Hepatocyte (in vitro differentiated cells): Measurements from ENCODE around the gene ATP5F1E. TPM values are rescaled to one million over a fixed set of nuclear protein-coding genes. Genes with fewer than 3 reads are reported as not detected.

Experiments
- DNase-seq: peaks from one replicate; pipeline ENCODE4 v3.0.0-alpha.2; 2016; ENCODE audit warnings: low spot score
- H2AFZ ChIP-seq: fragments of 200-600 bp; sonication (generic); 2 replicates; pipeline ENCODE4 v1.6.0; 2016; ENCODE audit warnings: antibody characterized with exemption, mild to moderate bottlenecking
- H3K27ac ChIP-seq: fragments of 200-600 bp; sonication (generic); 2 replicates; pipeline ENCODE4 v1.5.1; 2016; ENCODE audit warnings: mild to moderate bottlenecking
- H3K27me3 ChIP-seq: fragments of 200-600 bp; sonication (generic); 2 replicates; pipeline ENCODE4 v1.6.1; 2016
- H3K36me3 ChIP-seq: fragments of 200-600 bp; sonication (generic); replicated peaks from 2 replicates; pipeline ENCODE4 v1.5.1; 2016; ENCODE audit warnings: low read depth; ENCODE audit not compliant: insufficient read depth
- H3K4me1 ChIP-seq: fragments of 200-600 bp; sonication (generic); 2 replicates; pipeline ENCODE4 v1.5.1; 2016; ENCODE audit warnings: mild to moderate bottlenecking, moderate library complexity; ENCODE audit not compliant: insufficient read depth
- H3K4me2 ChIP-seq: fragments of 200-600 bp; sonication (generic); 2 replicates; pipeline ENCODE4 v1.6.0; 2016
- H3K4me3 ChIP-seq: fragments of 200-600 bp; sonication (generic); 2 replicates; pipeline ENCODE4 v1.5.1; 2016; ENCODE audit warnings: mild to moderate bottlenecking
- H3K79me2 ChIP-seq: fragments of 200-600 bp; sonication (generic); 2 replicates; pipeline ENCODE4 v1.6.0; 2017; ENCODE audit warnings: mild to moderate bottlenecking
- H3K9me2 ChIP-seq: fragments of 200-600 bp; sonication (generic); replicated peaks from 2 replicates; pipeline ENCODE4 v1.6.0; 2017; ENCODE audit warnings: mild to moderate bottlenecking; ENCODE audit not compliant: insufficient read depth
- H3K9me3 ChIP-seq: fragments of 200-600 bp; sonication (generic); 2 replicates; pipeline ENCODE4 v1.5.1; 2016; ENCODE audit warnings: low read depth, mild to moderate bottlenecking
- H4K20me1 ChIP-seq: fragments of 200-600 bp; sonication (generic); 2 replicates; pipeline ENCODE4 v1.6.0; 2016; ENCODE audit warnings: mild to moderate bottlenecking; ENCODE audit not compliant: insufficient read depth, poor library complexity, severe bottlenecking
- CTCF ChIP-seq: fragments of 200-600 bp; sonication (generic); IDR thresholded peaks from 2 replicates; pipeline ENCODE4 v1.5.1; 2016; ENCODE audit warnings: antibody characterized with exemption, mild to moderate bottlenecking; ENCODE audit not compliant: poor library complexity
- EZH2 ChIP-seq: fragments of 200-600 bp; sonication (generic); IDR thresholded peaks from 2 replicates; pipeline ENCODE4 v1.6.1; 2016; ENCODE audit warnings: antibody characterized with exemption, mild to moderate bottlenecking, borderline replicate concordance
- EZH2phosphoT487 ChIP-seq: fragments of 200-600 bp; sonication (generic); IDR thresholded peaks from one replicate; pipeline ENCODE4 v1.6.1; 2018; ENCODE audit warnings: antibody characterized with exemption, mild to moderate bottlenecking, low read depth, moderate library complexity; ENCODE audit not compliant: unreplicated experiment, severe bottlenecking
- WGBS: methylation state at CpG from one replicate; pipeline ENCODE4 v1.1.6; 2016; ENCODE audit warnings: low lambda C conversion rate; ENCODE audit errors: missing lambda C conversion rate; 5-methylcytosine and 5-hydroxymethylcytosine counted together
- polyA plus RNA-seq: library from polyadenylated mRNA; unstranded; fragments of >200 nt; fragmentation: Nextera tagmentation; extraction: Ambion mirVana; gene quantifications from 2 replicates; pipeline ENCODE4 v1.2.1, GENCODE V29; 2016
- total RNA-seq: library from RNA; depleted of rRNA; stranded (reverse); fragments of >200 nt; gene quantifications from 2 replicates; pipeline ENCODE4 v1.2.3, GENCODE V29; 2014

ATP5F1E gene
- total and polyA plus RNA-seq, 2 experiments from 2014 or later, result 32.9 to 227 TPM

DNA sequence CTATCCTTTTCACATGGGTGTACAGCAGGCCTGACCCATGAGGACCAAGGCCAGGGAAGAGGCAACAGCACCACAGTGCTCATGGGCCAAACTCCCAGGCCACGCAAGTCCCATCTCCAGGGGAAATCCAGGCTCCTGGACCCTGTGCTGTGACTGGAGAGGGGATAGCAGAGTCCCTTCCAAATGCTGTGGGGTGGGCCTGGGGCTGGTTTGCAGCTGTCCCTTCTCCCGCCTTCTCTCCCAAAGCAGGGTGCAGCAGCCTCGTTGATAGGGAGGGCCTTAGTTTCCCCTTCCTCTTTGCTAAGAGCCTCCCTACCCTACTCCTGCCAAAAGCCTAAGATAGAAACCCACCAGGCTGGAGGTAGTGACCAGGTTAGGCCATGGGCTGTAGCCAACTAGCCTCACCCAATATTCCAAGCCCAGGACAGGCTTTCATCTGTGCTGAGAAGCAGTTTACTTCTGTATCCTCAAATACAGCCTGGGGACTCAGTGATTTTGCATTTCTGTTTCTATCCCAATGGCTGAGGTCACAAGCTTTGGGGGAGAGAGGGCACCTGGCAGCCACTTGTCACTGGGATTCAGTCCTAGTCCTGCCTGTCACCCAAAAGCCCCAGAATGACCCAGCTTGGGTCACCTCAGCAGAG lies 26.5 kb downstream of the ATP5F1E start:
- Histone ChIP-seq H3K4me1 (peaks cover 15% of the 10 kb centered on the region), H3K27ac (no peak overlapping the region)

GRCh38 chr20:59004763-59005522 lies 27.2 kb downstream of the ATP5F1E start:
- WGBS, result 86% methylated on average over 17 of the region's 17 CpGs
- peaks cover 15% of the 10 kb centered on the region for H3K4me1 ChIP-seq
- no peaks in the 10 kb centered on the region for H3K36me3 ChIP-seq
- H3K27ac ChIP-seq, result no peak overlapping the region
- TF ChIP-seq EZH2phosphoT487 (no peak), CTCF (no peak), EZH2 (no peak)
- DNase-seq, result no peak
- no peaks in the 10 kb centered on the region for H3K9me2 ChIP-seq
- no peaks in the 10 kb centered on the region for H3K27me3 ChIP-seq
- no peaks in the 10 kb centered on the region for H4K20me1 ChIP-seq
- H3K4me2 ChIP-seq, result peak overlapping the region; percentile 98
- peaks cover 12% of the 10 kb centered on the region for H3K79me2 ChIP-seq
- H2AFZ ChIP-seq, result no peak overlapping the region
- H3K9me3 ChIP-seq, result no peaks in the 10 kb centered on the region
- H3K4me3 ChIP-seq, result no peak overlapping the region

More for the DNA sequence above, 26.5 kb downstream of the ATP5F1E start:
- TF ChIP-seq CTCF, result no peak
- no peak for TF ChIP-seq EZH2phosphoT487
- TF ChIP-seq EZH2, result no peak
- no peaks in the 10 kb centered on the region for H3K9me3 ChIP-seq
- no peaks in the 10 kb centered on the region for H3K9me2 ChIP-seq
- no peaks in the 10 kb centered on the region for H3K36me3 ChIP-seq
- WGBS, result 92% methylated on average over 3 of the region's 3 CpGs
- H3K4me2 ChIP-seq, result peak overlapping the region; percentile 98
- H2AFZ ChIP-seq, result no peak overlapping the region
- H4K20me1 ChIP-seq, result no peaks in the 10 kb centered on the region
- H3K79me2 ChIP-seq, result peaks cover 12% of the 10 kb centered on the region
- no peak for DNase-seq
- H3K4me3 ChIP-seq, result no peak overlapping the region
- no peaks in the 10 kb centered on the region for H3K27me3 ChIP-seq

DNA sequence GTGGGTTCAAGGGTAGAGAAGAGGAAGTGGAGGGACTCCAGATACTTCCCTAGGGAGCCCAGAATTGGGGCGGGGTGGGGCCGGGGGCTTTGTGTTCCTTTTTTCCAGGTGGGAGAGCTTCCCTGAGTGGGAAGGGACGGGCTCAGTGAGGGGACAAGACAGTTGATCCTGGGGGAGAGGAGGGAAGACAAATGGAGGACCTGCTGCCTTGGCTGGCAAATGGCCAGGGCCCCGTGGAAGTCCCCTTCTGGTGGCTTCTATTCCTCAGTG lies 27.7 kb downstream of the ATP5F1E start:
- Histone ChIP-seq H3K4me3 (no peak overlapping the region), H3K27ac (no peak overlapping the region), H3K4me2 (no peak overlapping the region), H3K79me2 (peaks cover 12% of the 10 kb centered on the region), H3K27me3 (no peaks in the 10 kb centered on the region), H2AFZ (no peak overlapping the region), H4K20me1 (no peaks in the 10 kb centered on the region), H3K36me3 (no peaks in the 10 kb centered on the region), H3K4me1 (peaks cover 15% of the 10 kb centered on the region), H3K9me3 (no peaks in the 10 kb centered on the region), H3K9me2 (no peaks in the 10 kb centered on the region)
- 100% methylated on average over 1 of the region's 4 CpGs for WGBS
- no peak for TF ChIP-seq CTCF
- TF ChIP-seq EZH2phosphoT487, result no peak
- no peak for TF ChIP-seq EZH2
- DNase-seq, result no peak
